Measurements from ENCODE around the gene DVL2.

Gene DVL2

GRCh38 chr17:7234083-7234951 lies at the start of gene DVL2:
DVL2 (minus strand) TSS chr17:7234517; CDS start chr17:7234262, 255 bp downstream.
- Histone ChIP-seq H3K4me1 (ENCODE audit: control insufficient read depth, insufficient read depth, low read length) (peaks cover 7% of the 10 kb centered on the region; the same call in 1 of the 2 replicates), H3K36me3 (ENCODE audit: control insufficient read depth in 2 of 2, insufficient read depth in 1 of 2, low read length in 2 of 2) (peaks cover 18 to 52% of the 10 kb centered on the region in 2 experiments), H3K9me3 (ENCODE audit: control insufficient read depth, insufficient read depth, low read depth, low read length) (no peaks in the 10 kb centered on the region), H3K4me3 (ENCODE audit: low read depth, low read length) (peak within 1 kb of the TSS; percentile 87), H3K27ac (ENCODE audit: extremely low read depth, low read depth, low read length) (peak within 1 kb of the TSS; percentile 82)
- CTCF ChIA-PET, result interaction anchor here (0.7 to 1.6 kb wide), 2 partner anchors 14 to 554 kb away, joined by 3 to 6 read pairs; partner anchors contain the start of genes ACADVL and DLG4
- POLR2A ChIA-PET, result interaction anchor here (0.6 to 14.2 kb wide), 16 partner anchors 8 to 471 kb away, joined by 3 to 284 read pairs (median 3); partner anchors contain the start of genes ACADVL, CTDNEP1, DLG4 and GABARAP
- TF ChIP-seq ZBTB20 (tag by site-specific recombination; IDR thresholded peaks at IDR 0.05), result peak; percentile 84
- peak; percentile 73 for TF ChIP-seq WT1 (tag by site-specific recombination; IDR thresholded peaks at IDR 0.05)
- peak; percentile 83; the same call in 1 of the 2 replicates for TF ChIP-seq ZNF324 (tag by site-specific recombination; IDR thresholded peaks at IDR 0.05)
- peak; percentile 67; the same call in 1 of the 2 replicates for TF ChIP-seq ZSCAN5A (tag by site-specific recombination; IDR thresholded peaks at IDR 0.05)
- TF ChIP-seq ZNF670 (tag by site-specific recombination; IDR thresholded peaks at IDR 0.05; ENCODE audit: low read depth), result no peak
- TF ChIP-seq GLIS2 (tag by site-specific recombination; IDR thresholded peaks at IDR 0.05), result peak; percentile 88
- TF ChIP-seq ZNF121 (tag by site-specific recombination; IDR thresholded peaks at IDR 0.05), result 0 out of 2 replicates have a peak, but pooled peaks have one; percentile 31
- peak; percentile 65; the same call in 1 of the 2 replicates for TF ChIP-seq ZNF23 (tag by site-specific recombination; IDR thresholded peaks at IDR 0.05; ENCODE audit: borderline replicate concordance)
- peak; percentile 99; the same call in 1 of the 2 replicates for TF ChIP-seq ZNF175 (tag by site-specific recombination; IDR thresholded peaks at IDR 0.05)
- TF ChIP-seq ZNF645 (tag by site-specific recombination; IDR thresholded peaks at IDR 0.05), result peak; percentile 92
- no peak for TF ChIP-seq ZNF624 (tag by site-specific recombination; IDR thresholded peaks at IDR 0.05)
- no peak for TF ChIP-seq ZNF777 (tag by site-specific recombination; IDR thresholded peaks at IDR 0.05; ENCODE audit: borderline replicate concordance)
- TF ChIP-seq GLI4 (tag by site-specific recombination; IDR thresholded peaks at IDR 0.05), result no peak
- peak; percentile 65 for TF ChIP-seq ZSCAN30 (tag by site-specific recombination; IDR thresholded peaks at IDR 0.05)
- TF ChIP-seq ZNF112 (tag by site-specific recombination; IDR thresholded peaks at IDR 0.05), result no peak
- no peak for TF ChIP-seq ZNF626 (tag by site-specific recombination; IDR thresholded peaks at IDR 0.05)
- TF ChIP-seq ZNF585B (tag by site-specific recombination; IDR thresholded peaks at IDR 0.05), result no peak
- peak; percentile 79 for TF ChIP-seq ZNF146 (tag by site-specific recombination; IDR thresholded peaks at IDR 0.05)
- TF ChIP-seq ZBTB7A (tag by site-specific recombination; IDR thresholded peaks at IDR 0.05; ENCODE audit: low read depth), result no peak; the same call in 1 of the 2 replicates
- TF ChIP-seq ZNF423 (tag by site-specific recombination; IDR thresholded peaks at IDR 0.05), result 0 out of 2 replicates have a peak, but pooled peaks have one; percentile 17
- peak; percentile 90 for TF ChIP-seq ZNF843 (tag by site-specific recombination; IDR thresholded peaks at IDR 0.05)
- peak; percentile 94 for TF ChIP-seq EGR2 (tag by site-specific recombination; IDR thresholded peaks at IDR 0.05; ENCODE audit: low read depth)
- no peak for TF ChIP-seq ZFP3 (tag by site-specific recombination; IDR thresholded peaks at IDR 0.05; ENCODE audit: low read depth)
- TF ChIP-seq ZNF677 (tag by site-specific recombination; IDR thresholded peaks at IDR 0.05), result no peak
- 0 out of 2 replicates have a peak, but pooled peaks have one; percentile 45 for TF ChIP-seq ZNF433 (tag by site-specific recombination; IDR thresholded peaks at IDR 0.05; ENCODE audit: low read depth)
- no peak for TF ChIP-seq ZNF114 (tag by site-specific recombination; IDR thresholded peaks at IDR 0.05)
- TF ChIP-seq ZNF580 (tag by site-specific recombination; IDR thresholded peaks at IDR 0.05), result peak; percentile 94
- TF ChIP-seq ZNF514 (tag by site-specific recombination; IDR thresholded peaks at IDR 0.05), result no peak
- TF ChIP-seq KLF8 (tag by site-specific recombination; IDR thresholded peaks at IDR 0.05), result peak; percentile 100
- no peak for TF ChIP-seq ZNF248 (tag by site-specific recombination; IDR thresholded peaks at IDR 0.05)
- TF ChIP-seq ZNF335 (tag by site-specific recombination; conservative IDR thresholded peaks at IDR 0.05), result peak; percentile 91
- peak; percentile 67; the same call in 1 of the 2 replicates for TF ChIP-seq ZBTB10 (tag by site-specific recombination; IDR thresholded peaks at IDR 0.05)
- TF ChIP-seq ZNF266 (tag by site-specific recombination; IDR thresholded peaks at IDR 0.05; ENCODE audit: low read depth), result no peak
- 0 out of 2 replicates have a peak, but pooled peaks have one; percentile 46 for TF ChIP-seq ZNF37A (tag by site-specific recombination; IDR thresholded peaks at IDR 0.05)

All from HEK293 (cell line).